Nephron progenitor cell (in vitro differentiated cells): ENCODE measurements around the gene FAM171A2.

Experiments used
- DNase-seq: peaks from one replicate; pipeline ENCODE4 v3.0.0; 2021
- H3K27ac Mint-ChIP-seq: 2 replicates; pipeline ENCODE4 v1.8.0; 2021; ENCODE audit warnings: mild to moderate bottlenecking, moderate library complexity, mixed read lengths
- H3K27me3 Mint-ChIP-seq: 2 replicates; pipeline ENCODE4 v1.8.0; 2021; ENCODE audit warnings: mild to moderate bottlenecking, low read depth, mixed read lengths; ENCODE audit not compliant: poor library complexity
- H3K36me3 Mint-ChIP-seq: 2 replicates; pipeline ENCODE4 v1.8.0; 2021; ENCODE audit warnings: low read depth, mixed read lengths
- H3K4me1 Mint-ChIP-seq: 2 replicates; pipeline ENCODE4 v1.8.0; 2021; ENCODE audit warnings: mixed read lengths
- H3K4me3 Mint-ChIP-seq: 2 replicates; pipeline ENCODE4 v1.8.0; 2021; ENCODE audit warnings: mild to moderate bottlenecking, moderate library complexity, mixed read lengths
- H3K9me3 Mint-ChIP-seq: 2 replicates; pipeline ENCODE4 v1.8.0; 2021; ENCODE audit warnings: mild to moderate bottlenecking, moderate library complexity, mixed read lengths
- CTCF ChIP-seq: fragments of 200-600 bp; sonication (generic); IDR thresholded peaks from 2 replicates; pipeline ENCODE4 v1.5.0; 2021; ENCODE audit warnings: antibody characterized with exemption

FAM171A2 gene

GRCh38 chr17:44390250-44390870 lies 26.7 kb upstream of the FAM171A2 start:
- DNase-seq: no peak
- H3K9me3 Mint-ChIP-seq: no peaks in the 10 kb centered on the region
- no peaks in the 10 kb centered on the region for H3K36me3 Mint-ChIP-seq
- H3K4me3 Mint-ChIP-seq: no peak overlapping the region
- H3K27ac Mint-ChIP-seq: no peak overlapping the region
- H3K27me3 Mint-ChIP-seq: peaks cover 20% of the 10 kb centered on the region
- H3K4me1 Mint-ChIP-seq: peaks cover 21% of the 10 kb centered on the region
- TF ChIP-seq CTCF: no peak

GRCh38 chr17:44389723-44390202 lies 26.1 kb upstream of the FAM171A2 start:
- TF ChIP-seq CTCF: no peak
- H3K4me3 Mint-ChIP-seq: no peak overlapping the region

GRCh38 chr17:44389281-44389680 lies 25.6 kb upstream of the FAM171A2 start, which contains the start of gene ITGA2B:
ITGA2B (minus strand) TSS chr17:44389649; CDS start chr17:44389473, 176 bp downstream.
- no peak within 1 kb of the TSS for H3K4me3 Mint-ChIP-seq
- H3K27ac Mint-ChIP-seq: no peak within 1 kb of the TSS
- H3K36me3 Mint-ChIP-seq: no peaks in the 10 kb centered on the region
- H3K27me3 Mint-ChIP-seq: peaks cover 31% of the 10 kb centered on the region
- TF ChIP-seq CTCF: no peak
- no peaks in the 10 kb centered on the region for H3K9me3 Mint-ChIP-seq
- DNase-seq: no peak
- H3K4me1 Mint-ChIP-seq: peaks cover 28% of the 10 kb centered on the region

More at GRCh38 chr17:44389723-44390202, 26.1 kb upstream of the FAM171A2 start:
- H3K27me3 Mint-ChIP-seq: peaks cover 26% of the 10 kb centered on the region
- H3K27ac Mint-ChIP-seq: no peak overlapping the region
- DNase-seq: no peak
- H3K4me1 Mint-ChIP-seq: peaks cover 23% of the 10 kb centered on the region
- H3K9me3 Mint-ChIP-seq: no peaks in the 10 kb centered on the region
- H3K36me3 Mint-ChIP-seq: no peaks in the 10 kb centered on the region

- Mint-ChIP-seq H3K27me3 (peaks cover 46% of the 10 kb centered on the region), H3K4me1 (peaks cover 30% of the 10 kb centered on the region), H3K9me3 (no peaks in the 10 kb centered on the region), H3K4me3 (no peak overlapping the region), H3K27ac (no peak overlapping the region), H3K36me3 (no peaks in the 10 kb centered on the region)
- no peak for TF ChIP-seq CTCF
- DNase-seq: no peak
Measured at GRCh38 chr17:44387804-44388203, 24.2 kb upstream of the FAM171A2 start.

GRCh38 chr17:44386182-44386525 lies 22.5 kb upstream of the FAM171A2 start:
- Mint-ChIP-seq H3K27me3 (peaks cover 62% of the 10 kb centered on the region), H3K4me1 (peaks cover 30% of the 10 kb centered on the region), H3K36me3 (no peaks in the 10 kb centered on the region), H3K9me3 (no peaks in the 10 kb centered on the region), H3K4me3 (peak overlapping the region; percentile 75), H3K27ac (no peak overlapping the region)
- no peak for DNase-seq
- TF ChIP-seq CTCF: no peak
